ENCODE results near the gene CAMKMT.

CAMKMT gene

GRCh38 chr2:44549099-44549471, 187.3 kb downstream of the CAMKMT start:
- CTCF ChIA-PET = no interaction called here
- Mint-ChIP-seq H3K27ac (no peak overlapping the region), H3K36me3 (peaks cover 2% of the 10 kb centered on the region), H3K9me3 (no peaks in the 10 kb centered on the region), H3K27me3 (no peaks in the 10 kb centered on the region), H3K4me3 (no peak overlapping the region), H3K4me1 (no peaks in the 10 kb centered on the region)
- DNase-seq = no peak

GRCh38 chr2:44549856-44550255, 188.1 kb downstream of the CAMKMT start:
- no peak overlapping the region for H3K4me3 Mint-ChIP-seq
- no peaks in the 10 kb centered on the region for H3K4me1 Mint-ChIP-seq
- H3K27me3 Mint-ChIP-seq = no peaks in the 10 kb centered on the region
- H3K36me3 Mint-ChIP-seq = peaks cover 2% of the 10 kb centered on the region
- H3K27ac Mint-ChIP-seq = no peak overlapping the region
- no peak for DNase-seq
- H3K9me3 Mint-ChIP-seq = no peaks in the 10 kb centered on the region
- CTCF ChIA-PET = no interaction called here

DNA sequence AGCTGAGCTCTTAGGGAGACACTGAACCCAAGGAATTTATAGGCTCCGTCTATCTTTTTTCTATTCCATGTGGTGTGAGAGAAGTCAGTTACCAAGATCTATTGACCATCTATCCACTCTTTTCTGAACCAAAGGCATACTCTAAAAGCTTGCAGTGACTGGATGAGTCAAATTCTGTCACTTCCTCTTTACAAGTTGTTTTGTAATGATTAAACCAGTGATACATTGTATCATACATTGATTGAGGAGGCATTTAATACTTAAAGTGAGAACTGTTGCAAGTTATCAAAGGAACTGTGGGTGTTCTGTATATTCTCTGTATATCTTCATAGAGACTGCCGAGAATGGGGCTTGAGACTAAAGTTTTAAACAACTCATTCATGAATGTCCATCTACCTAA, 188.8 kb downstream of the CAMKMT start:
- CTCF ChIA-PET = no interaction called here
- Mint-ChIP-seq H3K9me3 (no peaks in the 10 kb centered on the region), H3K27ac (no peak overlapping the region), H3K36me3 (peaks cover 2% of the 10 kb centered on the region), H3K4me1 (no peaks in the 10 kb centered on the region), H3K27me3 (no peaks in the 10 kb centered on the region), H3K4me3 (no peak overlapping the region)
- DNase-seq = no peak

DNA sequence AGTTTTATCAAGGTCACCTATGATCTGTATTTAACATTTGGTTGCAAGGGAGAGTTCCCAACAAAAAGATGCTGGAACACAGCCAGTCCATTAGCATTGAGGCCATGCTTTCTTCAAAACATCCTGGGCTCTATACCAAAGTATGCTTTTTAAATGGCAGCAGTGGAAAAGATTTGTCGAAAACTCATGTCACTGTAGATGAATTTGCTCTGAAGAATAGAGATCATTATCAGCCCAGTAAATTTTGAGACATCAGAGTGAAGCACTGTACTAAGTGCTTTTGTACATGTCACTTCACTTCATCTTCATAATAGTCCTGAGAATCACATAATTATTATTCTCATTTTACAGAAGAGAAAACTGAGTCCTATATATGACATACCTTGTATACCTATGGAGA, 189.8 kb downstream of the CAMKMT start:
- no peaks in the 10 kb centered on the region for H3K27me3 Mint-ChIP-seq
- no peak overlapping the region for H3K27ac Mint-ChIP-seq
- H3K4me3 Mint-ChIP-seq = no peak overlapping the region
- H3K4me1 Mint-ChIP-seq = no peaks in the 10 kb centered on the region
- peaks cover 2% of the 10 kb centered on the region for H3K36me3 Mint-ChIP-seq
- DNase-seq = no peak
- CTCF ChIA-PET = no interaction called here
- H3K9me3 Mint-ChIP-seq = no peaks in the 10 kb centered on the region

DNA sequence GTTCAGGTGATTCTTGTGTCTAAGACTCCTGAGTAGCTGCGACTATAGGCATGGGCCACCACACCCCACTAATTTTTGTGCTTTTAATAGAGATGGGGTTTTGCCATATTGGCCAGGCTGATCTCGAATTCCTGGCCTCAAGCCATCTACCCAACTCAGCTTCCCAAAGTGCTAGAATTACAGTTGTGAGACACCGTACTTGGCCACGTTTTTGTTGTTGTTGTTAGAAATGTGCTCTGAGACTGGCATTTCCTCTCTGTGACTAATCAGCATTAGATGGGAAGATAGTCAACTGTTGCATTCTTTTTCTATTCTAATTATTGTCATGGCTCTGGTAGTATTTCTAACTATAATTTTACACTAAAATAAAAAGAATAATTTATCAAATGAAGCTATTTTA, 191.7 kb downstream of the CAMKMT start:
- no peaks in the 10 kb centered on the region for H3K9me3 Mint-ChIP-seq
- no peak overlapping the region for H3K4me3 Mint-ChIP-seq
- H3K27ac Mint-ChIP-seq = no peak overlapping the region
- DNase-seq = no peak
- H3K36me3 Mint-ChIP-seq = peaks cover 2% of the 10 kb centered on the region
- no peaks in the 10 kb centered on the region for H3K4me1 Mint-ChIP-seq
- CTCF ChIA-PET = no interaction called here
- H3K27me3 Mint-ChIP-seq = no peaks in the 10 kb centered on the region

DNA sequence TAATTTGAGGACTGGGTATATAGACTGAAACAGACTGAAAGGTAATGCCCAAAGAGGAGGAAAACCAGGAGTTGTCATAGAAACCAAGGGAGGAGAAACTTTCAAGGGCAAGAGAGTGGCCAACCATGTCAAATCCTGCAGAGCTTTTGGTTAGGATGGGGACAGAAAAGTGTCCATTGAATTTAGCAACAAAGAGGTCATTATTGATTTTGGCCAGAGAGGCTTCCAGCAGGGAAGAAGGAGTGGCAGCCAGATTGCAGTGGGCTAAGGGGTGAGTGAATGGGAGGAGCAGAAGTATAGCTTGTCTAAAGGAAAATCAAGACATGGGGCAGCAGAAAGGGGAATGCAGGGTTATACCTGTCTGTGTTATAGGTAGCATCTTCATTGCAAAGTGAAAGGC, 194.0 kb downstream of the CAMKMT start:
- no peak for DNase-seq
- H3K36me3 Mint-ChIP-seq = no peaks in the 10 kb centered on the region
- no peaks in the 10 kb centered on the region for H3K27me3 Mint-ChIP-seq
- CTCF ChIA-PET = no interaction called here
- no peak overlapping the region for H3K4me3 Mint-ChIP-seq
- no peak overlapping the region for H3K27ac Mint-ChIP-seq
- H3K4me1 Mint-ChIP-seq = no peaks in the 10 kb centered on the region
- no peaks in the 10 kb centered on the region for H3K9me3 Mint-ChIP-seq

DNA sequence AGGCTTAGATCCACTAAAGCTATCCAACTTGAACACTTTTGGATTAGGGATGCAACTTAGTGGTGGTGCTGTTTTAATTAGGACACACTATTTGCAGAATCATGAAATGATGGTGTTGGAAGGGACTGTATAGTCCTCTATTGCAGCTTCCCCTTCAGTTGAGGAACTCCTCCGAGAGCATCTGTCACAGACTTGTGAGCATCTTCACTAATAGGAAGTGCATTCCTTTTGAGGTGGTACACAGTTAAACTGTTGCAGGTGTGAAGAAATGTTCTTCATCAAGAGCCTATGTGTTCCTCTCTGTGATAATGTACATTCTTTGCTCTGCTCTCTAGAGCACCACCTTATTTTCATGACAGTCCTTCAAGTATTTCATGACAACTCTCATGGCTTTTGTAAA, 197.4 kb downstream of the CAMKMT start:
- H3K27me3 Mint-ChIP-seq = no peaks in the 10 kb centered on the region
- no peaks in the 10 kb centered on the region for H3K36me3 Mint-ChIP-seq
- DNase-seq = no peak
- no peak overlapping the region for H3K27ac Mint-ChIP-seq
- no peaks in the 10 kb centered on the region for H3K9me3 Mint-ChIP-seq
- CTCF ChIA-PET = interaction anchor here (0.6 to 2.9 kb wide), 2 partner anchors 227 to 397 kb away, joined by 3 to 15 read pairs; no protein-coding TSS in a partner anchor
- no peak overlapping the region for H3K4me3 Mint-ChIP-seq
- H3K4me1 Mint-ChIP-seq = no peaks in the 10 kb centered on the region

GRCh38 chr2:44560352-44560751, 198.6 kb downstream of the CAMKMT start:
- no peak overlapping the region for H3K27ac Mint-ChIP-seq
- DNase-seq = no peak
- H3K9me3 Mint-ChIP-seq = no peaks in the 10 kb centered on the region

DNA sequence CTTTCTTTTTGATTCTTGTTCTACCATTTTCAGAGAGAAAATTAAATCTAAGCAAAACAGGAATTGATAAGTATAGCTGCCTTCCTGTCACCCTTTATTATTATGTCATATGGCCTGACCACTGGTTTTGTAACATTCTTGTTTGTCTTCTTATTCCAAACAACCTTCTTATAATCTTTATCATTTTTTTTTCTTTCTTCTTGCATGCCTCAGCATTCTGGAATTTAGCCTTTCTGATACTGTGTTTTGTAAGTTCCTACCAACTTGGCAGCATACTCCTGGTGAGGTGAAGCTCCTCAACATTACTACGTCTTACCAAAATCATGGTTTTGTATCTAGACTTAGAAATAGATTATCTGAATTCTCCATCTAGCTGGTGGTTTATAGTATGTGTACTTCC, 199.2 kb downstream of the CAMKMT start:
- CTCF ChIA-PET = interaction anchor here (0.6 to 2.9 kb wide), 5 partner anchors 13 to 424 kb away, joined by 3 to 15 read pairs (median 3); no protein-coding TSS in a partner anchor
- H3K36me3 Mint-ChIP-seq = no peaks in the 10 kb centered on the region
- DNase-seq = no peak
- H3K27me3 Mint-ChIP-seq = no peaks in the 10 kb centered on the region
- H3K9me3 Mint-ChIP-seq = no peaks in the 10 kb centered on the region
- H3K4me3 Mint-ChIP-seq = no peak overlapping the region
- no peaks in the 10 kb centered on the region for H3K4me1 Mint-ChIP-seq
- no peak overlapping the region for H3K27ac Mint-ChIP-seq

More at GRCh38 chr2:44560352-44560751, 198.6 kb downstream of the CAMKMT start:
- H3K4me1 Mint-ChIP-seq = no peaks in the 10 kb centered on the region
- CTCF ChIA-PET = interaction anchor here (0.6 to 2.9 kb wide), 5 partner anchors 12 to 425 kb away, joined by 3 to 15 read pairs (median 3); no protein-coding TSS in a partner anchor
- H3K27me3 Mint-ChIP-seq = no peaks in the 10 kb centered on the region
- H3K36me3 Mint-ChIP-seq = no peaks in the 10 kb centered on the region
- H3K4me3 Mint-ChIP-seq = no peak overlapping the region

- DNase-seq = no peak
- Mint-ChIP-seq H3K4me1 (no peaks in the 10 kb centered on the region), H3K27me3 (no peaks in the 10 kb centered on the region), H3K36me3 (no peaks in the 10 kb centered on the region), H3K9me3 (no peaks in the 10 kb centered on the region), H3K4me3 (no peak overlapping the region), H3K27ac (no peak overlapping the region)
- CTCF ChIA-PET = no interaction called here
These were observed 201.0 kb downstream of the CAMKMT start for GRCh38 chr2:44562737-44563136.

- Mint-ChIP-seq H3K4me3 (no peak overlapping the region), H3K27me3 (no peaks in the 10 kb centered on the region), H3K27ac (no peak overlapping the region), H3K36me3 (no peaks in the 10 kb centered on the region), H3K9me3 (no peaks in the 10 kb centered on the region), H3K4me1 (no peaks in the 10 kb centered on the region)
- no peak for DNase-seq
- CTCF ChIA-PET = no interaction called here
These were observed 203.0 kb downstream of the CAMKMT start for GRCh38 chr2:44564752-44565151.

GRCh38 chr2:44566059-44566458, 204.3 kb downstream of the CAMKMT start:
- DNase-seq = no peak
- no peaks in the 10 kb centered on the region for H3K9me3 Mint-ChIP-seq
- H3K4me3 Mint-ChIP-seq = no peak overlapping the region
- no peak overlapping the region for H3K27ac Mint-ChIP-seq
- H3K27me3 Mint-ChIP-seq = no peaks in the 10 kb centered on the region
- peaks cover 11% of the 10 kb centered on the region for H3K4me1 Mint-ChIP-seq
- H3K36me3 Mint-ChIP-seq = no peaks in the 10 kb centered on the region
- CTCF ChIA-PET = no interaction called here

DNA sequence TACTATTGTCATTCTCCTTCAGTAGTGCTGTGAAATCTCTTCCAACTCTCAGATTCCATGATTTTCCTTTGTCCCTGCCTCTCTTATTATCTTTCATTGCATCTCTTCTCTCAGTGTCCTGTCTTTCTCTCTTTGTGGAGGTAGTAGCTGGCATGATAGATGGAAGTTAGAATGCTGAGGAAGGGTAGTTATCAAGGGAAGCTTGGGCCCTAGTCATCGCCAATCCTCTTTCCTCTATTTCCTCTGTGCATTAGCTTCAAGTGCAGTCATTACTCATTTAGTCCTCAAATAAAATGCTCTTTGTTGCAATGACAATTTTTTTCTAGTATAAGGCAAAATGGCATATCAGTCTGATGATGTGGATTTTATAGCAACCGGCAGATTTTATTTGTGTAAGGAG, 207.7 kb downstream of the CAMKMT start:
- no peaks in the 10 kb centered on the region for H3K36me3 Mint-ChIP-seq

DNA sequence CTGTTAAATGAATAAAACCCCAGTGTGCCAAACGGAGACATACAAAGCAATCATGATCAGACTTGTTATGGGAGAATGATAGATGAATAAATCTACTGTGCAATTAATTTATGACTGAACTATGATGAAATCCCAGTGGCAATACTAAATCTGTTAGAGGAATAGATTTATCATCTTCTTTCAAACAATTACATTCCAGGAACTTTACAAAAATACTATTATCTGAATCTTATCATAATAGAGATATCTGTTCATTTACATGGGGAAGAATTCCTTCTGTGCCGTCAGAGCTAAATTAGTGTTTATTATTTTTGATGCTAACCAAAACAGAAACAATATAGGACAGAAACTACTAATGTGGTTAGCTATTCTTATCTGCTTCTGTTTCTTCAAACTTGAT, 208.5 kb downstream of the CAMKMT start:
- no peak for DNase-seq
- H3K9me3 Mint-ChIP-seq = no peaks in the 10 kb centered on the region
- no peaks in the 10 kb centered on the region for H3K27me3 Mint-ChIP-seq
- no peaks in the 10 kb centered on the region for H3K36me3 Mint-ChIP-seq
- H3K4me3 Mint-ChIP-seq = no peak overlapping the region
- H3K27ac Mint-ChIP-seq = no peak overlapping the region
- H3K4me1 Mint-ChIP-seq = peaks cover 13% of the 10 kb centered on the region
- CTCF ChIA-PET = interaction anchor here (0.9 kb wide), 1 partner anchor 8 kb away, joined by 3 read pairs; no protein-coding TSS in a partner anchor

More for the DNA sequence above, 207.7 kb downstream of the CAMKMT start:
- H3K27ac Mint-ChIP-seq = no peak overlapping the region
- no peaks in the 10 kb centered on the region for H3K27me3 Mint-ChIP-seq
- peaks cover 13% of the 10 kb centered on the region for H3K4me1 Mint-ChIP-seq
- CTCF ChIA-PET = interaction anchor here (0.9 to 1.0 kb wide), 2 partner anchors 9 to 13 kb away, joined by 3 read pairs; no protein-coding TSS in a partner anchor
- no peak overlapping the region for H3K4me3 Mint-ChIP-seq
- no peaks in the 10 kb centered on the region for H3K9me3 Mint-ChIP-seq
- no peak for DNase-seq

- no peaks in the 10 kb centered on the region for H3K9me3 Mint-ChIP-seq
- no peaks in the 10 kb centered on the region for H3K27me3 Mint-ChIP-seq
- peaks cover 13% of the 10 kb centered on the region for H3K4me1 Mint-ChIP-seq
- no peak for DNase-seq
- no peak overlapping the region for H3K4me3 Mint-ChIP-seq
- H3K36me3 Mint-ChIP-seq = no peaks in the 10 kb centered on the region
- CTCF ChIA-PET = no interaction called here
- H3K27ac Mint-ChIP-seq = no peak overlapping the region
These were observed 209.0 kb downstream of the CAMKMT start for GRCh38 chr2:44570777-44571176.
